ENCODE data around the gene DIO3. TPM values are rescaled to one million over a fixed set of nuclear protein-coding genes. Genes with fewer than 3 reads are reported as not detected.

DIO3 gene
- polyA plus RNA-seq, 1 donor from 2014 or later: 49.2 TPM

DNA sequence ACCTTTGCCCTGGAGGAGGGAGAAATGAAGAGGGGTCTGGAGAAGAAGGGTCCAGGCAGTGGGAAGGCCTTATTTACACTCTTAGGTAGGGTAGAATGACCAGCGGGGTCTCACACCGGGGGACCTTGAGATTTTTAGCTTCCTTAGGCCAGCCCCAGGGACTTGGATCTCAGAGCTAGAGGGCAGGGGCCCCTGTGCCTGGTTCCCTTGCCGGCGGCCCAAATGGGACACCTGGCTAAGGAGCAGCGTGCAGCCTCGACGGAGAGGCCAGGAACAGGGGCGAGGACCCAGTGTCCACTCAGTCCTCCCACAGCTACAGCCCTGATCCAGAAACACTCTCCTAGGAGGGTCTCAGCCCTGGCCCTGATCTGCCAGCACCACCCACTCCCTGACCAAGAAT, 41.8 kb downstream of the DIO3 start:
- no peak overlapping the region for H3K4me2 ChIP-seq (ENCODE audit: low read length)
- no peak overlapping the region for H2AFZ ChIP-seq (ENCODE audit: low read depth, low read length)
- H3K36me3 ChIP-seq (ENCODE audit: insufficient read depth, low read length): no peaks in the 10 kb centered on the region
- H3K9ac ChIP-seq (ENCODE audit: low read length): no peak overlapping the region
- no peaks in the 10 kb centered on the region for H3K79me2 ChIP-seq (replicated peaks; ENCODE audit: insufficient read depth, low read length)
- TF ChIP-seq EZH2 (IDR thresholded peaks at IDR 0.05; ENCODE audit: borderline replicate concordance, insufficient read depth, low read length, poor library complexity, severe bottlenecking) (no peak), MXI1 (conservative IDR thresholded peaks at IDR 0.05; ENCODE audit: poor library complexity, severe bottlenecking) (no peak), TAF1 (IDR thresholded peaks at IDR 0.05; ENCODE audit: low read depth) (no peak), RAD21 (conservative IDR thresholded peaks at IDR 0.05) (no peak)
- no peaks in the 10 kb centered on the region for H3K9me2 ChIP-seq (ENCODE audit: insufficient read depth, low read length)
- no peak overlapping the region for H3K4me3 ChIP-seq (ENCODE audit: low read length)
- H3K9me3 ChIP-seq (ENCODE audit: low read length): no peaks in the 10 kb centered on the region
- H4K20me1 ChIP-seq (ENCODE audit: insufficient read depth): no peaks in the 10 kb centered on the region
- H3K27me3 ChIP-seq (ENCODE audit: insufficient read depth, low read depth, low read length): no peaks in the 10 kb centered on the region
- H3F3A ChIP-seq (ENCODE audit: insufficient read depth, low read length, poor library complexity, severe bottlenecking): no peaks in the 10 kb centered on the region
- no peak overlapping the region for H3K27ac ChIP-seq (ENCODE audit: low read length)

DNA sequence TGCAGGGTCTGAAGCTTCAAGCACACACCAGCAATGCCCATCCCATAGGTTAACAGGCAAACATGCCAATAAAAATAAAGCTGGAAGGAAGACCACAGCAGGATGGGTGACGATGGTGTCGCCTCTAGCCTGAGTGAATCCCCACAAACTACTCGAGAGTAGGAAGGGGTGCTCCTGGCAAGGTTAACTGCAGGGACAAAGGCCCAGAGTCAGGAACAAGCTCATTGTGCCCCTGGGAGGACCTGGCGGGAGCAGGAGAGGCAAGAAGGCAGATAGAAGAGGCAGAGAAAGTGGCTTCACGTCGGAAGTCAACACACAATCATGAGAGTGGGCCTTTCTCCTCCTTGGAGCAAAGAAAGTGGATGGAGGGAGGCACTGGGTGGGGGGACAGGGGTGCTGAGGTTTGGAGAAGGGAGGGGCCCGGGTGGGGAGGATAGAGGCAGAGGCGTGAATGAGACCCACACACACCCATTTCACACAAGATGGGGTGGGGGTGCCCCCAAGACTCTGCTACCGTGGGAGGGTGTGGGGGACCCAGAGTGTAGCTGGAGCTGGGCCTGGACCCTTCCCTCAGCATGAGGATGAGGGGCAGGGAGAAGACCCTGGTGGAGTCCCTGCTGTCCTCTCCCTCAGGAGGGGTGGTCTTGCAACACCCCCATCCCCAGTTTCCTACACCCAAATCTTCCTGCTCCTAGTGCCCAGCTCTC, 43.1 kb downstream of the DIO3 start:
- Histone ChIP-seq H3K36me3 (ENCODE audit: insufficient read depth, low read length) (no peaks in the 10 kb centered on the region), H3K79me2 (replicated peaks; ENCODE audit: insufficient read depth, low read length) (no peaks in the 10 kb centered on the region), H3K4me2 (ENCODE audit: low read length) (no peak overlapping the region), H3K27me3 (ENCODE audit: insufficient read depth, low read depth, low read length) (no peaks in the 10 kb centered on the region), H4K20me1 (ENCODE audit: insufficient read depth) (no peaks in the 10 kb centered on the region), H3K9ac (ENCODE audit: low read length) (no peak overlapping the region), H3K4me3 (ENCODE audit: low read length) (no peak overlapping the region), H3K27ac (ENCODE audit: low read length) (no peak overlapping the region), H2AFZ (ENCODE audit: low read depth, low read length) (no peak overlapping the region), H3K9me3 (ENCODE audit: low read length) (no peaks in the 10 kb centered on the region), H3K9me2 (ENCODE audit: insufficient read depth, low read length) (no peaks in the 10 kb centered on the region), H3F3A (ENCODE audit: insufficient read depth, low read length, poor library complexity, severe bottlenecking) (no peaks in the 10 kb centered on the region)
- TF ChIP-seq POLR2AphosphoS5 (IDR thresholded peaks at IDR 0.05) (no peak), EP300 (conservative IDR thresholded peaks at IDR 0.05; ENCODE audit: poor library complexity, severe bottlenecking) (no peak), SMC3 (conservative IDR thresholded peaks at IDR 0.05; ENCODE audit: poor library complexity) (no peak), EZH2 (IDR thresholded peaks at IDR 0.05; ENCODE audit: borderline replicate concordance, insufficient read depth, low read length, poor library complexity, severe bottlenecking) (no peak), MXI1 (conservative IDR thresholded peaks at IDR 0.05; ENCODE audit: poor library complexity, severe bottlenecking) (no peak), TAF1 (IDR thresholded peaks at IDR 0.05; ENCODE audit: low read depth) (no peak)
- TF ChIP-seq, protein P1, sequence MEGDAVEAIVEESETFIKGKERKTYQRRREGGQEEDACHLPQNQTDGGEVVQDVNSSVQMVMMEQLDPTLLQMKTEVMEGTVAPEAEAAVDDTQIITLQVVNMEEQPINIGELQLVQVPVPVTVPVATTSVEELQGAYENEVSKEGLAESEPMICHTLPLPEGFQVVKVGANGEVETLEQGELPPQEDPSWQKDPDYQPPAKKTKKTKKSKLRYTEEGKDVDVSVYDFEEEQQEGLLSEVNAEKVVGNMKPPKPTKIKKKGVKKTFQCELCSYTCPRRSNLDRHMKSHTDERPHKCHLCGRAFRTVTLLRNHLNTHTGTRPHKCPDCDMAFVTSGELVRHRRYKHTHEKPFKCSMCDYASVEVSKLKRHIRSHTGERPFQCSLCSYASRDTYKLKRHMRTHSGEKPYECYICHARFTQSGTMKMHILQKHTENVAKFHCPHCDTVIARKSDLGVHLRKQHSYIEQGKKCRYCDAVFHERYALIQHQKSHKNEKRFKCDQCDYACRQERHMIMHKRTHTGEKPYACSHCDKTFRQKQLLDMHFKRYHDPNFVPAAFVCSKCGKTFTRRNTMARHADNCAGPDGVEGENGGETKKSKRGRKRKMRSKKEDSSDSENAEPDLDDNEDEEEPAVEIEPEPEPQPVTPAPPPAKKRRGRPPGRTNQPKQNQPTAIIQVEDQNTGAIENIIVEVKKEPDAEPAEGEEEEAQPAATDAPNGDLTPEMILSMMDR (IDR thresholded peaks at IDR 0.05; ENCODE audit: poor library complexity, severe bottlenecking): no peak

DNA sequence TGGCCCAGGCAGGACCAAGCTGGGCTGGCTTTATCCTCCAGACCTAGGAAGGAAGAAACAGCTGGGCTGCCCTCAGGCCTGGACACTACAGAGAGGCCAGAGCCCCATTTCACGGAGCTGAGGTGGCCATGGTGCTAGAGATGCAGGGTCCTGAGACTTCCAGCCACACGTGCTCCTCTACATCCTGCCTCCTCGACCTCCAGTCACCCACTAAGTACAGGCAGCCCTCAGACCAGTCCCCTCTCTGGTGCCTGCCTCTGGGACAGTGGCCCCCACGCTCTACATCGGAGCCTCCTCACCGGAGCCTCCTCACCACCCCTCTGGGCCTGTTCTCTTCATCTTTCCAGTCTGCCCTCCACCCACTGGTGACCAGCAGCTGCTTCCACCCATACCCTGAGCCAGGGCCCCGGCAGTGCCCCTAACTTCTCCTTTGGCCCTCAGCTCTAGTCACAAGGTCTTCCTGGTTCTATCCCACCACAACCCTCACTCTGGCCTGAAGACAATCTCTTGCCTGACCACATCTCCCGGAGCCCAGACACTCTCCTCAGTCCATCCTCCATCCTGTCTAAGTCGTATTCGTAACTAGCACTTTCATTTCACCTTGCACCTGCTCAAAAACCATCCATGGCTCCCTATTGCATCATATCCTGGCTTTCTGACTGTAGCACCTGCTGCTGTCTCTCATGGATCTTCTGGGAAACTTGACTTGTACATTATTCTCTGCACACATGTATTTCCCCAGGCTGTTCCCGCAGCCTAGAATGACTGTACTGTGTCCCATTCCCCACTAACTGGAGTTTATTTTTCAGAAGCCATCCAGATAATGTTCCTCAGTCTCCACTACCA, 43.9 kb downstream of the DIO3 start:
- H3K36me3 ChIP-seq (ENCODE audit: insufficient read depth, low read length): no peaks in the 10 kb centered on the region
- H3F3A ChIP-seq (ENCODE audit: insufficient read depth, low read length, poor library complexity, severe bottlenecking): no peaks in the 10 kb centered on the region
- H3K79me2 ChIP-seq (replicated peaks; ENCODE audit: insufficient read depth, low read length): no peaks in the 10 kb centered on the region
- no peak overlapping the region for H3K4me2 ChIP-seq (ENCODE audit: low read length)
- H3K27ac ChIP-seq (ENCODE audit: low read length): no peak overlapping the region
- no peaks in the 10 kb centered on the region for H3K9me2 ChIP-seq (ENCODE audit: insufficient read depth, low read length)
- H3K27me3 ChIP-seq (ENCODE audit: insufficient read depth, low read depth, low read length): no peaks in the 10 kb centered on the region
- H2AFZ ChIP-seq (ENCODE audit: low read depth, low read length): no peak overlapping the region
- H3K4me3 ChIP-seq (ENCODE audit: low read length): no peak overlapping the region
- H3K9ac ChIP-seq (ENCODE audit: low read length): no peak overlapping the region
- TF ChIP-seq, protein P1 (IDR thresholded peaks at IDR 0.05; ENCODE audit: poor library complexity, severe bottlenecking): no peak
- TF ChIP-seq POLR2AphosphoS5 (IDR thresholded peaks at IDR 0.05) (no peak), EZH2 (IDR thresholded peaks at IDR 0.05; ENCODE audit: borderline replicate concordance, insufficient read depth, low read length, poor library complexity, severe bottlenecking) (no peak), RAD21 (conservative IDR thresholded peaks at IDR 0.05) (no peak), MXI1 (conservative IDR thresholded peaks at IDR 0.05; ENCODE audit: poor library complexity, severe bottlenecking) (no peak), TAF1 (IDR thresholded peaks at IDR 0.05; ENCODE audit: low read depth) (no peak)
- H3K9me3 ChIP-seq (ENCODE audit: low read length): no peaks in the 10 kb centered on the region
- H4K20me1 ChIP-seq (ENCODE audit: insufficient read depth): no peaks in the 10 kb centered on the region

Measured in neural cell (in vitro differentiated cells).